Posterior vena cava (tissue), 2 donors: Measurements from ENCODE around the gene ZRANB3. TPM values are rescaled to one million over a fixed set of nuclear protein-coding genes. Genes with fewer than 3 reads are reported as not detected.

Experiments used
- DNase-seq: peaks from one replicate; pipeline ENCODE4 v3.0.0-alpha.2; 2020; ENCODE audit warnings: low spot score
- intact Hi-C, 2 donors: fragments of 100-400 bp; cut with DNase I; formaldehyde crosslinking; loops; one replicate each; pipeline versions ENCODE4 v1.14.1 to v1.14.2; 2022 to 2023
- total RNA-seq, 2 donors: library from RNA; stranded (reverse); fragmentation: NEBNext Ultra II Directional; extraction: Animal tissue kit (Norgen Biotek cat#: 25700); gene quantifications; one replicate each; pipeline ENCODE4 v1.2.1, GENCODE V29; 2021
- donor health status: DM: yes; HTN: yes; CAD: no.
- donor health status: DM: yes; HTN: yes; CAD: no.

Gene ZRANB3
- total RNA-seq, 2 donors from 2014 or later: 5.7 to 6.0 TPM

DNA sequence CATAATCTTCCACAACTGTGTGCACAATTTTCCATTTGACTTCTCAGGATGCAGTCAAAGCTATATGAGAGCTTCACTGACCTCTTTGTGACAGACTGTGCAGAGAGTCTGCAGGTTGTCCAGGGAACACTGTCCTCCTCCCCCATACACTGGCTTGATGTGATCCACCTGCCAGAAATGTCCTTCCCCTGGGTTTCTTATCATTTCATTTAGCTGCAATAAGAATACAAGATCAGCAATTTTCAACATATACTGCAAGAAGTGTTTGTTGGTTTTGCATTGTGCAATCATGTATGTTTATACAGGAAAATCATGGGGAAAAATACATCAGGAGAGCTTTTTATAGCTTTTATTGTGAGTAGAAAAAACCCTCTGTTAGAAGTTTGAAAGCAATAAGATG is 328.3 kb downstream of the ZRANB3 start:
- intact Hi-C loops: no loop called here
- DNase-seq: no peak

DNA sequence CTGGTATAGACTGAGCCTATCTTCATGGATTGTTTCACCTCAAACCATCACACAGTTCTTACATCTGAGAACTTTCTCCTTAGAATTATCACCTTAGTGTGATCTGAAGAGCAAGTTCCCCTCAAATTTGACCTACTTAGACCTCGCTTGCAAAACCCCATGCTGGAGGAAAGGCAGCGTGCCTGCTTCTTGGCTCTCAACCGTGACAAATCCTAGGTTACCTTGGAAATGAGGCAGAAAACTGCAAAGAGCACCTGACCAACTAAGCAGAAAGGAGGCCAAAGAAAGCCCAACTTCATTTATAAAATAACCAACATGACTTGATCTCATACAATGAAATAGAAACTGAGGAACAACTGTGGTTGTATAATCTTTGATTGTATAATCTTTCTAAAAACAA is 332.5 kb downstream of the ZRANB3 start:
- DNase-seq: no peak
- intact Hi-C loops: no loop called here

DNA sequence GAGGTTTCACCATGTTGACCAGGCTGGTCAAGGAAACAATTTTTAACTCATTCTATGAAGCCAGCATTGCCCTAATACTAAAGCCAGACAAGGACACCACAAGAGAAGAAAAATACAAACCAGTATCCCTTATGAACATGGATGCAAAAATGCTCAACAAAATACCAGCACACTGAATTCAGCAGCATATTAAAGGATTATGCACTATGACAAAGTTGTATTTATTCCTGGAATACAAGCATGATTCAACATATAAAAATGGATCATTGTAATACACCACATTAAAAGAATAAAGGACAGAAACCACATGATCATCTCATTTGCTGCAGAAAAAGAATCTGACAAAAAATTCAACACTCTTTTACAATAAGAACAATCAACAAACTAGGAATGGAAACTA is 340.2 kb downstream of the ZRANB3 start:
- intact Hi-C loops: no loop called here

GRCh38 chr2:135189148-135189547 is 341.9 kb downstream of the ZRANB3 start:
- DNase-seq: no peak
- intact Hi-C loops: loop anchor here in 1 of 2 donors (2.0 kb wide), 1 partner anchor 42 kb away; no protein-coding TSS in a partner anchor

More for the DNA sequence above, 340.2 kb downstream of the ZRANB3 start:
- no peak for DNase-seq

GRCh38 chr2:135187270-135187669 is 343.7 kb downstream of the ZRANB3 start:
- no peak for DNase-seq
- intact Hi-C loops: no loop called here

- no peak for DNase-seq
- intact Hi-C loops: no loop called here
These were observed 345.0 kb downstream of the ZRANB3 start for GRCh38 chr2:135186054-135186453.

- no peak for DNase-seq
- intact Hi-C loops: no loop called here
These were observed 347.2 kb downstream of the ZRANB3 start for GRCh38 chr2:135183822-135184221.

DNA sequence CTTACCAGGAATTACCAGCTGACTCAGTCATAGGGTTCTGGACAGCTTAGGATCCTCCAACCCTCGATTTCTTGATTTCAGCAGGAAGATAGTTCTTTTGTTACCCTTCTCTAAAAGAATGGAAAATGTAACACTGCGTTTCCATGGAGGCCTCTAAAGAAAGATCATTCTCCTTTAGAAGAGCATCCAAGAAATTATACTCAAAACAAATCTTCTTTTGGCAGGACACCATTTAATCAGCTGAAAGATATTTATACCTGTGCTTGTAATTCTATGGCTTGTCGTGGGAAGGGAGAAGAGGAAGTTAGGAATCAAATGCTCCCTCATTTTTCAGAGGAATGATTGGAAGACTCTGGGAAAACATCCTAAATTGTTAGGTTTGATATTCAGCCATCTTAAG is 348.4 kb downstream of the ZRANB3 start:
- DNase-seq: no peak
- intact Hi-C loops: no loop called here

GRCh38 chr2:135182190-135182589 is 348.8 kb downstream of the ZRANB3 start:
- intact Hi-C loops: no loop called here
- no peak for DNase-seq

DNA sequence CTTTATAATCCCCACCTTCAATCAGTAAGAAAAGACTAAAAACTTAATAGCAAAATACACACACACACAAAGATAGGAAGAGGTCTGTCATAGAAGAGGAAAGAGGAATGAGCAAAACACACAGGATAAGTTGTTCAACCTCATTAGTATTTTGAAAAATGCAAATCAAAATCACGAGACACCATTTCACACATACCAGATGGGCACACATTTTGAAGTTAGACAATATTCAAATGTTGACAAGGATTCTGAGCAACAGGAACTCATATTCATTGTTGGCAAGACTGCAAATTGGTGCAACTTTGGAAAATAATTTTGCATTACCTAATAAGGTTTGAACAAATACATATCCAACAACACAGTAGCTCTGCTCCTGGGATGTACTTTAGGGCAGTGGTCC is 351.3 kb downstream of the ZRANB3 start:
- no peak for DNase-seq
- intact Hi-C loops: no loop called here

GRCh38 chr2:135175177-135175576 is 355.8 kb downstream of the ZRANB3 start:
- no peak for DNase-seq
- intact Hi-C loops: no loop called here

DNA sequence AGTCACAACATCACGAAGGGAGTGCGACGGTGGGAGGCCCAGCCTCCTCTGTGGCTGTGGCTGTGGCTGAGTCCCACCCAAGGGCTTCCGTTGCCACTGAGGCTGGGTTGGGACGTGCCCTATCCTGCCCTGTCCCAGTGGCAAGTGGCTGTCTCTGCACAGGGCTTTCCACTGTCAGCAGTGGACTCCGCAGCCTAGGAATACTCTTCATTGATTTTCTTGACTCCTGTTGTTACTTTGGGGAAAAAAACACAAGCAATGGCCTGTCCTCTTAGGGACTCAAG is 356.3 kb downstream of the ZRANB3 start:
- intact Hi-C loops: no loop called here
- DNase-seq: no peak

- intact Hi-C loops: no loop called here
- no peak for DNase-seq
These were observed 356.8 kb downstream of the ZRANB3 start for GRCh38 chr2:135174049-135174809.

GRCh38 chr2:135169900-135170753 is 360.9 kb downstream of the ZRANB3 start:
- no peak for DNase-seq
- intact Hi-C loops: no loop called here

DNA sequence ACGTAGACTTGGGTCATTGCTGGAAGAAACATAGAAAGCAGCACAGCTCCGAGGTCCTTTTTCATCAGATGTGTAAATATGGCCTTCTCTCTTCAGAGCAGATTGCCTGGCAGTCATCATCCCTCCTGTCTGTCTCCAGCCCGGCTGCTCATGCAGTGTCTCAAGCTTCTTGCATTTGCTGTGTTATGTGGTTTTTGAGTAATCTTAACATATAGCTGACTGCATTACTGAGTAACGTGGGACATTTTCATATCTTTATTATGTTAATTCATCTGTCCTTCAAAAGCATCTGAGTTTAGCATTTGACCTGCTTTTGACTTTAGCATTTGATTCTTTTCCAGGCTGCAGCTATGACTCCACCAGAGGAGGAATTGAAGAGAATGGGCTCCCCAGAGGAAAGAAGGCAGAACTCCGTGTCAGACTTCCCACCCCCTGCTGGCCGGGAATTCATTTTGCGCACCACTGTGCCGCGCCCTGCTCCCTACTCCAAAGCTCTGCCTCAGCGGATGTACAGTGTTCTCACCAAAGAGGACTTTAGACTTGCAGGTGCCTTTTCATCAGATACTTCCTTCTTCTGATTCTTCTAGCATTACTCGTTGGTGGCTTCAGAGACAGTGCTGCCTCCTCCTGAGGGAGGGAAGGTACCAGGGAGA is 362.7 kb downstream of the ZRANB3 start:
- intact Hi-C loops: no loop called here
- DNase-seq: no peak

- no peak for DNase-seq
- intact Hi-C loops: no loop called here
These were observed 363.7 kb downstream of the ZRANB3 start for GRCh38 chr2:135167273-135167672.

GRCh38 chr2:135164431-135164830 is 366.6 kb downstream of the ZRANB3 start:
- intact Hi-C loops: no loop called here
- DNase-seq: no peak

DNA sequence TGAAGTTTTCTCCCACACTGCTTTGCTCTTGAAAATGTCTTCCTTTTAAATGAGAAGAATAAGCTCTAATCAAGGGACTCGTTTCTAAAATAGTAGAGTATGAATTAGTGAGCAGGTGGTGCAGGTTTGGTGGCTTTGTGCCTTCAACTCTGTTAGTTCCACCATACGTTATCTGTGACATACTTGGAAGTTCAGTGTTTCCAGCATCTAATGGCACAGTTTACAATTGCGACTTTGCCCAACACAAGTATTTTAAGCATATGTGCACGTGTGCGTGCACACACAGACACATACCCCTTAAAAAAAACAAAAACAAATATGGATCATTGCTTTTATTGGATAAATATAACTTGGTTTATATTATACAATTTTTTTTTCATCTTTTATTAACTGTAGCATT is 367.1 kb downstream of the ZRANB3 start:
- no peak for DNase-seq
- intact Hi-C loops: no loop called here

DNA sequence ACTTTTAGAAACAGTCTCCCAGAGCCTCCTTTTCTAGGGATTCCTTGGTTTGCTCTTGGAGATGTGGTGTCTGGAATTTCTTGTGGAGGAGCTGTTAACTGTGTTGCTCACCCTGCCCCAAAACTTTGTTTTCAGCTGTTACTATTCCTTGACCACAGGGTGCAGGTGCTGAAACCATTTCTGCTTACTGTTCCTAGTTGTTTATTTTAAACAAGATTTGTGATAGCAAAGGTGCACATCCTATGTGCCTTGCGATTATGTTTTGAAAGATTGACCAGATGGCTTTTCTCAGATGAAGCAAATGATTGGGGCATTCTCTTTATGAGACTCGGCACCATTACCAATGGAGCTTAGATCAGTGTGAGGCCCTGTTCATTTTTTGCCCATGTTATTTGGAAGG is 367.7 kb downstream of the ZRANB3 start:
- intact Hi-C loops: no loop called here
- DNase-seq: no peak

- intact Hi-C loops: no loop called here
- DNase-seq: no peak
These were observed 368.2 kb downstream of the ZRANB3 start for GRCh38 chr2:135162786-135163185.
